Measurements from ENCODE around the gene SIRT5.
A peak's percentile ranks its signal among the peaks of the same experiment; 100 is the strongest.

DNA sequence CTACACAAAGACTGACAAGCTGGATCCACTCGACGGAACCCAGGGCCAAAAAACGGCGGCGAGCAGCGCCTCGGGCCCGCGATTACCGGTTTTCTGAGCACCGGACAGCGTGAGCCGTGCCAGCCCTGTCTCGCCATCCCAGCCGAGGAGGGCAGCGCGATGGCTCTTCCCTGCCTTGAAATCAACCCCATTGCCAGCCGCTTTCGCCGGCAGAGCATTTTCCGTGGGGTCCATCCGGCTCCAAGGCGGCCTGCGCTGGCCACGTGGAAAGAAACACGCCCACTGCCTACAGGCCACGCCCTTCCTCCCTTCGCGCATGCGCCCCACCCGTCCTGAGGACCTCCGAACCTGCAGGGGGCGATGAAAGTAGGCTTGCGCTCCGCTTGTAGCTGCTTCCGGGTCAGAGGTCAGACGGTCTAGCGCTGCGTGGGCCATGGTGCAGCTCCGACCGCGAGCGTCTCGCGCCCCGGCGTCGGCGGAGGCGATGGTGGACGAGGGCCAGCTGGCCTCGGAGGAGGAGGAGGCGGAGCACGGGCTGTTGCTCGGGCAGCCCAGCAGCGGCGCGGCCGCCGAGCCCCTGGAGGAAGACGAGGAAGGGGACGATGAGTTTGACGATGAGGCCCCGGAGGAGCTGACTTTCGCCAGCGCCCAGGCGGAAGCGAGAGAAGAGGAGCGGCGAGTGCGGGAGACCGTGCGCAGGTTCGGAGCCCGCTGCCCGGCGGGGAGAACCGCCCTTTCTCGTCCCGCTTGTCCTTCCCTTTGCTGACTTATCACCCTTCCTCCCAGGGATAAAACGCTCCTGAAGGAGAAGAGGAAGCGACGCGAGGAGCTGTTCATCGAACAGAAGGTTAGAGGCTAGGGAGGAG, 40.8 kb downstream of the SIRT5 start, which contains the start of gene NOL7:
- peak; percentile 98 for TF ChIP-seq CTCF (conservative IDR thresholded peaks at IDR 0.05; ENCODE audit: low read depth, low read length)
- no peak for TF ChIP-seq EZH2 (IDR thresholded peaks at IDR 0.05; ENCODE audit: borderline replicate concordance, low read depth, low read length, poor library complexity, severe bottlenecking)
